WTC11 (cell line): ENCODE results near the gene COL13A1. TPM values are rescaled to one million over a fixed set of nuclear protein-coding genes. Genes with fewer than 3 reads are reported as not detected.

Experiments
- ATAC-seq: fragments of 200-7000 bp; cut with Tn5 transposase; 2 replicates; pipeline ENCODE4 v1.10.0; 2021; ENCODE audit warnings: mild to moderate bottlenecking, moderate library complexity
- CTCF ChIA-PET: fragments of 300-600 bp; sonication (Branson Sonifier 250); formaldehyde crosslinking; loops from one replicate; lab custom pipeline; 2021; ENCODE audit warnings: antibody characterized with exemption; lab: Charles Lee
- POLR2A ChIA-PET: fragments of 350-600 bp; sonication (Branson Sonifier 250); formaldehyde crosslinking; loops from one replicate; lab custom pipeline; 2021; ENCODE audit warnings: antibody characterized with exemption; lab: Charles Lee
- DNase-seq: peaks from one replicate; pipeline ENCODE4 v3.0.0; 2021; ENCODE audit warnings: low spot score
- H3K27ac Mint-ChIP-seq: 2 replicates; pipeline ENCODE4 v1.8.0; 2021; ENCODE audit warnings: mixed read lengths
- H3K27me3 Mint-ChIP-seq: 2 replicates; pipeline ENCODE4 v1.8.0; 2021; ENCODE audit warnings: low read depth, mild to moderate bottlenecking, moderate library complexity, mixed read lengths
- H3K36me3 Mint-ChIP-seq: 2 replicates; pipeline ENCODE4 v1.8.0; 2021; ENCODE audit warnings: mixed read lengths
- H3K4me1 Mint-ChIP-seq: 2 replicates; pipeline ENCODE4 v1.8.0; 2022; ENCODE audit warnings: mixed read lengths
- H3K4me3 Mint-ChIP-seq: 2 replicates; pipeline ENCODE4 v1.8.0; 2021; ENCODE audit warnings: mild to moderate bottlenecking, moderate library complexity, mixed read lengths
- H3K9me3 Mint-ChIP-seq: 2 replicates; pipeline ENCODE4 v1.8.0; 2021; ENCODE audit warnings: mixed read lengths
- CREB1 ChIP-seq: sonication (generic); formaldehyde crosslinking; IDR thresholded peaks from 2 replicates; pipeline ENCODE4 v1.8.0; 2023; ENCODE audit warnings: mild to moderate bottlenecking, missing genetic modification reagents
- FOXJ3 ChIP-seq: sonication (generic); formaldehyde crosslinking; IDR thresholded peaks from 2 replicates; pipeline ENCODE4 v1.9.0; 2021; ENCODE audit warnings: missing genetic modification reagents, mild to moderate bottlenecking, borderline replicate concordance
- FOXP1 ChIP-seq: sonication (generic); formaldehyde crosslinking; IDR thresholded peaks from 2 replicates; pipeline ENCODE4 v1.8.0; 2022; ENCODE audit warnings: missing genetic modification reagents, mild to moderate bottlenecking, moderate library complexity, borderline replicate concordance
- GABPB1 ChIP-seq: sonication (generic); formaldehyde crosslinking; IDR thresholded peaks from 2 replicates; pipeline ENCODE4 v1.8.1; 2023; ENCODE audit warnings: mild to moderate bottlenecking, missing genetic modification reagents
- GTF2I ChIP-seq: fragments of 250-450 bp; sonication (Bioruptor Pico); conservative IDR thresholded peaks from 2 replicates; pipeline ENCODE4 v1.4.0; 2021; ENCODE audit warnings: mild to moderate bottlenecking
- KAT7 ChIP-seq: sonication (generic); formaldehyde crosslinking; IDR thresholded peaks from 2 replicates; pipeline ENCODE4 v1.8.1; 2023; ENCODE audit warnings: missing genetic modification reagents, mild to moderate bottlenecking, borderline replicate concordance
- NR1H2 ChIP-seq: sonication (generic); formaldehyde crosslinking; IDR thresholded peaks from 2 replicates; pipeline ENCODE4 v1.9.0; 2021; ENCODE audit warnings: mild to moderate bottlenecking, moderate library complexity, missing genetic modification reagents
- NR3C1 ChIP-seq: sonication (generic); formaldehyde crosslinking; conservative IDR thresholded peaks from 2 replicates; pipeline ENCODE4 v1.8.1; 2023; ENCODE audit warnings: low read depth, mild to moderate bottlenecking, missing genetic modification reagents
- ZBTB21 ChIP-seq: sonication (generic); formaldehyde crosslinking; IDR thresholded peaks from 2 replicates; pipeline ENCODE4 v1.8.1; 2023; ENCODE audit warnings: mild to moderate bottlenecking, missing genetic modification reagents, borderline replicate concordance
- ZMAT4 ChIP-seq: fragments of 250-450 bp; sonication (Bioruptor Pico); IDR thresholded peaks from 2 replicates; pipeline ENCODE4 v1.9.0; 2021; ENCODE audit warnings: mild to moderate bottlenecking
- ZNF121 ChIP-seq: sonication (generic); formaldehyde crosslinking; IDR thresholded peaks from 2 replicates; pipeline ENCODE4 v1.8.0; 2023; ENCODE audit warnings: missing genetic modification reagents
- ZNF396 ChIP-seq: fragments of 250-450 bp; sonication (Bioruptor Pico); IDR thresholded peaks from 2 replicates; pipeline ENCODE4 v1.8.0; 2021; ENCODE audit warnings: mild to moderate bottlenecking, moderate library complexity, borderline replicate concordance
- ZNF416 ChIP-seq: fragments of 250-450 bp; sonication (Bioruptor Pico); IDR thresholded peaks from 2 replicates; pipeline ENCODE4 v1.9.0; 2021; ENCODE audit warnings: mild to moderate bottlenecking, inconsistent platforms
- ZNF425 ChIP-seq: fragments of 250-450 bp; sonication (Bioruptor Pico); conservative IDR thresholded peaks from 2 replicates; pipeline ENCODE4 v1.9.0; 2021; ENCODE audit warnings: mild to moderate bottlenecking
- ZNF671 ChIP-seq: fragments of 250-450 bp; sonication (Bioruptor Pico); IDR thresholded peaks from 2 replicates; pipeline ENCODE4 v1.8.0; 2021; ENCODE audit warnings: mild to moderate bottlenecking
- total RNA-seq: library from RNA; stranded (reverse); gene quantifications from 3 replicates; pipeline ENCODE4 v1.2.3, GENCODE V29; 2021
- TF ChIP-seq, protein P1 (sequence below): sonication (generic); formaldehyde crosslinking; IDR thresholded peaks from 2 replicates; pipeline ENCODE4 v1.8.0; 2022; ENCODE audit warnings: mild to moderate bottlenecking, missing genetic modification reagents
- TF ChIP-seq, protein P2 (sequence below): sonication (generic); formaldehyde crosslinking; conservative IDR thresholded peaks from 2 replicates; pipeline ENCODE4 v1.8.1; 2022; ENCODE audit warnings: mild to moderate bottlenecking, missing genetic modification reagents
- TF ChIP-seq, protein P3 (sequence below): sonication (generic); formaldehyde crosslinking; IDR thresholded peaks from 2 replicates; pipeline ENCODE4 v1.8.0; 2023; ENCODE audit warnings: missing genetic modification reagents, mild to moderate bottlenecking, borderline replicate concordance

Gene COL13A1
- total RNA-seq, 1 experiment from 2014 or later = 7.1 TPM

DNA sequence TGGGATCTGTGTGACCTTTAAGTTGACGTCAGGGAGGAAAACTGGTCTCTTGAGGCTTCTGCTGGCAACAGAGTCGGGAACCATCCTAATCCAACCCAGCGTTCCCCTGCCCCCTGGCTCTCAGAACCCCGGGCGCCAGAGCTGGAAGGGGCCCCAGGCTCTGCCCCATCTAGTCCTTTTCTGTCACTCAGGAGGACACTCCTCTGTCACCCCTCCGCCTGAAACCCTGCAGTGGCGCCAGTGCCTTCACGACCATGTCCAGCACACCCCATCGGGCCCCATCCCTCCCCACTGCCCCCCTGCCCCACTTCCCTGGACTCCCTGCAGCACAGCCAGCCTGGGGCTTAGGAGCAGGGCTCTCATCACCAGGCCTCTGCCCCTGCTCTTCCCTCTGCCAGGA is 39.1 kb downstream of the COL13A1 start (continued):
- no peak for TF ChIP-seq ZNF416

DNA sequence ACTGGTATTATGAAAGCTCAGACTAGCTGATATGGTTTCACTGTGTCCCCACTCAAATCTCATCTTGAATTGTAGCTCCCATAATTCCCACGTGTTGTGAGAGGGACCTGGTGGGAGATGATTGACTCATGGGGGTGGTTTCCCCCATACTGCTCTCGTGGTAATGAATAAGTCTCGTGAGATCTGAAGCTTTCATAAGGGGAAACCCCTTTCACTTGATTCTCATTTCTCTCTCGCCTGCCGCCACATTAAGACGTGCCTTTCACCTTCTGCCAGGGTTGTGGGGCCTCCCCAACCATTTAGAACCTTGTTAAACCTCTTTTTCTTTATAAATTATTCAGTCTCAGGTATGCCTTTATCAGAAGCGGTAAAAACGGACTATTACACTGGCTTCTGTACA is 40.3 kb downstream of the COL13A1 start:
- no peak for DNase-seq
- Mint-ChIP-seq H3K36me3 (no peaks in the 10 kb centered on the region), H3K4me1 (peaks cover 59% of the 10 kb centered on the region), H3K4me3 (no peak overlapping the region), H3K9me3 (no peaks in the 10 kb centered on the region), H3K27me3 (peaks cover 5% of the 10 kb centered on the region; the same call in 1 of the 2 replicates), H3K27ac (no peak overlapping the region)
- no peak for ATAC-seq
- ChIA-PET CTCF (interaction anchor here (0.7 to 2.4 kb wide), 4 partner anchors 26 to 72 kb away, joined by 3 to 7 read pairs (median 4); no protein-coding TSS in a partner anchor), POLR2A (no interaction called here)
- TF ChIP-seq ZBTB21 (CRISPR knock-in tag) (no peak), FOXP1 (CRISPR knock-in tag) (no peak), GABPB1 (CRISPR knock-in tag) (no peak)

GRCh38 chr10:69842882-69843281 is 41.2 kb downstream of the COL13A1 start:
- ATAC-seq = no peak

More at GRCh38 chr10:69842882-69843281, 41.2 kb downstream of the COL13A1 start:
- Mint-ChIP-seq H3K36me3 (no peaks in the 10 kb centered on the region), H3K4me1 (peaks cover 68% of the 10 kb centered on the region), H3K27ac (no peak overlapping the region), H3K9me3 (no peaks in the 10 kb centered on the region), H3K4me3 (no peak overlapping the region), H3K27me3 (peaks cover 6% of the 10 kb centered on the region)
- ChIA-PET POLR2A (no interaction called here), CTCF (interaction anchor here (1.6 to 2.4 kb wide), 3 partner anchors 40 to 72 kb away, joined by 3 to 7 read pairs (median 4); no protein-coding TSS in a partner anchor)
- TF ChIP-seq, protein P1, sequence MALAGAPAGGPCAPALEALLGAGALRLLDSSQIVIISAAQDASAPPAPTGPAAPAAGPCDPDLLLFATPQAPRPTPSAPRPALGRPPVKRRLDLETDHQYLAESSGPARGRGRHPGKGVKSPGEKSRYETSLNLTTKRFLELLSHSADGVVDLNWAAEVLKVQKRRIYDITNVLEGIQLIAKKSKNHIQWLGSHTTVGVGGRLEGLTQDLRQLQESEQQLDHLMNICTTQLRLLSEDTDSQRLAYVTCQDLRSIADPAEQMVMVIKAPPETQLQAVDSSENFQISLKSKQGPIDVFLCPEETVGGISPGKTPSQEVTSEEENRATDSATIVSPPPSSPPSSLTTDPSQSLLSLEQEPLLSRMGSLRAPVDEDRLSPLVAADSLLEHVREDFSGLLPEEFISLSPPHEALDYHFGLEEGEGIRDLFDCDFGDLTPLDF (CRISPR knock-in tag) = no peak
- TF ChIP-seq, protein P2, sequence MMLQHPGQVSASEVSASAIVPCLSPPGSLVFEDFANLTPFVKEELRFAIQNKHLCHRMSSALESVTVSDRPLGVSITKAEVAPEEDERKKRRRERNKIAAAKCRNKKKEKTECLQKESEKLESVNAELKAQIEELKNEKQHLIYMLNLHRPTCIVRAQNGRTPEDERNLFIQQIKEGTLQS (CRISPR knock-in tag) = no peak
- no peak for TF ChIP-seq KAT7 (CRISPR knock-in tag)
- TF ChIP-seq FOXJ3 = no peak
- no peak for TF ChIP-seq CREB1 (CRISPR knock-in tag)
- TF ChIP-seq, protein P3, sequence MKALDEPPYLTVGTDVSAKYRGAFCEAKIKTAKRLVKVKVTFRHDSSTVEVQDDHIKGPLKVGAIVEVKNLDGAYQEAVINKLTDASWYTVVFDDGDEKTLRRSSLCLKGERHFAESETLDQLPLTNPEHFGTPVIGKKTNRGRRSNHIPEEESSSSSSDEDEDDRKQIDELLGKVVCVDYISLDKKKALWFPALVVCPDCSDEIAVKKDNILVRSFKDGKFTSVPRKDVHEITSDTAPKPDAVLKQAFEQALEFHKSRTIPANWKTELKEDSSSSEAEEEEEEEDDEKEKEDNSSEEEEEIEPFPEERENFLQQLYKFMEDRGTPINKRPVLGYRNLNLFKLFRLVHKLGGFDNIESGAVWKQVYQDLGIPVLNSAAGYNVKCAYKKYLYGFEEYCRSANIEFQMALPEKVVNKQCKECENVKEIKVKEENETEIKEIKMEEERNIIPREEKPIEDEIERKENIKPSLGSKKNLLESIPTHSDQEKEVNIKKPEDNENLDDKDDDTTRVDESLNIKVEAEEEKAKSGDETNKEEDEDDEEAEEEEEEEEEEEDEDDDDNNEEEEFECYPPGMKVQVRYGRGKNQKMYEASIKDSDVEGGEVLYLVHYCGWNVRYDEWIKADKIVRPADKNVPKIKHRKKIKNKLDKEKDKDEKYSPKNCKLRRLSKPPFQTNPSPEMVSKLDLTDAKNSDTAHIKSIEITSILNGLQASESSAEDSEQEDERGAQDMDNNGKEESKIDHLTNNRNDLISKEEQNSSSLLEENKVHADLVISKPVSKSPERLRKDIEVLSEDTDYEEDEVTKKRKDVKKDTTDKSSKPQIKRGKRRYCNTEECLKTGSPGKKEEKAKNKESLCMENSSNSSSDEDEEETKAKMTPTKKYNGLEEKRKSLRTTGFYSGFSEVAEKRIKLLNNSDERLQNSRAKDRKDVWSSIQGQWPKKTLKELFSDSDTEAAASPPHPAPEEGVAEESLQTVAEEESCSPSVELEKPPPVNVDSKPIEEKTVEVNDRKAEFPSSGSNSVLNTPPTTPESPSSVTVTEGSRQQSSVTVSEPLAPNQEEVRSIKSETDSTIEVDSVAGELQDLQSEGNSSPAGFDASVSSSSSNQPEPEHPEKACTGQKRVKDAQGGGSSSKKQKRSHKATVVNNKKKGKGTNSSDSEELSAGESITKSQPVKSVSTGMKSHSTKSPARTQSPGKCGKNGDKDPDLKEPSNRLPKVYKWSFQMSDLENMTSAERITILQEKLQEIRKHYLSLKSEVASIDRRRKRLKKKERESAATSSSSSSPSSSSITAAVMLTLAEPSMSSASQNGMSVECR = no peak
- TF ChIP-seq NR3C1 (CRISPR knock-in tag) = no peak
- TF ChIP-seq NR1H2 (CRISPR knock-in tag) = no peak
- TF ChIP-seq ZNF425 (CRISPR knock-in tag) = no peak
- no peak for TF ChIP-seq GTF2I (CRISPR knock-in tag)
- no peak for TF ChIP-seq ZNF121 (CRISPR knock-in tag)
- TF ChIP-seq ZMAT4 (CRISPR knock-in tag) = no peak
- TF ChIP-seq ZNF396 (CRISPR knock-in tag) = no peak
- TF ChIP-seq ZNF671 (CRISPR knock-in tag) = no peak
- no peak for DNase-seq
